LNCAP (cell line): Measurements from ENCODE around the gene C1S.

Source experiments
- CTCF ChIP-seq: fragments of 450-650 bp; IDR thresholded peaks from 2 replicates; pipeline ENCODE4 v1.5.1; 2017; ENCODE audit warnings: mild to moderate bottlenecking

The C1S gene

GRCh38 chr12:7060353-7060954 lies at the start of gene C1S:
Gene C1S (plus strand): TSS chr12:7060718. CDS start chr12:7061913, 1,195 bp downstream.
- no peak for TF ChIP-seq CTCF

DNA sequence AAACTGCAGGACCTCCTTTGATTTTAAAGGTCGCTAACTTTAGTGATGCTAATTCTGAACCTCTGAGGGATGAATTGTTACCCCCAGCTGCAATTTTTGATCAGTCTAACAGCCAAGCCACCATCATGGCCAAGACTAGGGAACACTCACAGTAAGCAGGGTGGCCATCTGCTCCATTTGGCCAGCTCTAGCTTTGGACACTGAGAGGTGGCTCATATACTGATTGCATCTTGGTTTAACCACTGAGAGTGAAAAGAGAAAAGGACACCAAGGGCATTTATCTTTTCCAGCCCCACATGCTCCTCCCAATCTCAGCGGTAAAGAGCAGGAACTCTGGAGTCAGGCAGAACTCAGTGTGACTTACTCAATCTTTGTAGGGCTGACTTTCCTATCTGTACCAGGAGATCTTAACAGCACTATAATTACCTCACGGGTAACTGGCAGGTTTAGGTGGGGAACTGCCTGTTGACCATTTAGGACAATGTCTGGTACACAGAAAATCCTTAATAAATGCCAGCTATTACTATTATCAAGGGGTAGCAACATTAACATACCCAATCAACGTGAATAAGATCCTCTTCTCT lies 48.4 kb upstream of the C1S start:
- TF ChIP-seq CTCF = no peak

- no peak for TF ChIP-seq CTCF
Measured at GRCh38 chr12:7013101-7013500, 47.4 kb upstream of the C1S start.

- no peak for TF ChIP-seq CTCF
Measured at GRCh38 chr12:7015555-7016370, 44.8 kb upstream of the C1S start.

- TF ChIP-seq CTCF = no peak
Measured at GRCh38 chr12:7016958-7017571, 43.5 kb upstream of the C1S start.

- TF ChIP-seq CTCF = no peak
Measured at GRCh38 chr12:7017870-7018349, 42.6 kb upstream of the C1S start.

DNA sequence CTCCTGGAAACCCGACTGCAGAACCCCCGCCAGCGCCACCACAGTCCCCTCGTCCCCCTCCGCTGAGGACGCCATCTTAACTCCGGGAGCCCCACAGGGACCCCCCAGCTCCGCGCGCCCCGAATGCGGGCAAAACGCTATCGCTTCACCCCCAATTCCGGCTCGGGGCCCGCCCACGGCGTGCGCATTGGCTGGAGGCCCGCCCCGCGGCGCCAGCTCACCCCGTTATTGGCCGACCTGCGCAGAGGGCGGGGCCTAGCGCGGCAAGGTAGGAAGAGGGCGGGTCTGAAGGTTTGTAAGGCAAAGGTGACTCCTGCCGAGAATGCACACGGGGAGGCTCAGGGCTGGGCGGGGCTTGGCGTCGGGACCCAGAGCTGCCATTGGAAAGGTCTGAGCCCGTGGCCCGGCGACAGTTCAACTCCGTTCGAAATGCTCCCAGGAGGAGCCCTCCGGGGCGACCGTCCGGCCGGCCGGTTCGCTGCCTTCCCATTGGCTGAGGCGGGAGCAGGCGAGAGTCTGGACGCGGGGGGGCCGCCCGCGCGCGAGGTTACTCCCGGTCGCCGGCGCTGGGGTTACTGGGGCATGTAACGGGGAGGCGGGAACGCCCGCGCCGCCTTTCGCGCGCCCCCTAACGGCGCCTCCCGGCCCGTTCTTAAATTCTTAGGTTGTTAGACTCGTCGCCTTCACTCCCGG lies 42.0 kb upstream of the C1S start, which contains the start of gene LPCAT3:
LPCAT3 (minus strand) TSS at position 127 of the 693 bp plus-strand sequence; CDS start at position 75, 52 bp downstream.
- peak; percentile 81; the same call in 1 of the 2 replicates for TF ChIP-seq CTCF
